Gastroesophageal sphincter (tissue), 4 donors: ENCODE measurements around the gene SLC41A2. TPM values are rescaled to one million over a fixed set of nuclear protein-coding genes. Genes with fewer than 3 reads are reported as not detected.
"Not testable (repeated sequence)": the region's sequence is repeated elsewhere in the genome, so short reads cannot be mapped to it uniquely, and the experiment has no call there.

Source experiments
- ATAC-seq: fragments of 150-250 bp; one replicate; pipeline ENCODE4 v1.9.1; 2016; ENCODE audit warnings: mild to moderate bottlenecking, moderate library complexity
- H3K27ac ChIP-seq, 4 donors: fragments of 200-600 bp; sonication (generic) in 3 of 4; 1 replicate in 3 of 4; 2 replicates in 1 of 4; pipeline ENCODE4 v1.5.1; 2016 to 2019
- H3K27me3 ChIP-seq: fragments of 200-600 bp; sonication (generic); one replicate; pipeline ENCODE4 v1.5.1; 2019
- H3K36me3 ChIP-seq, 2 donors: fragments of 200-600 bp; sonication (generic); one replicate each; pipeline ENCODE4 v1.5.1; 2019; ENCODE audit warnings: control low read depth in 1 of 2
- H3K4me1 ChIP-seq, 3 donors: fragments of 200-600 bp; sonication (generic); 1 replicate in 2 of 3; 2 replicates in 1 of 3; pipeline ENCODE4 v1.5.1; 2016 to 2019; ENCODE audit warnings: control low read depth in 2 of 3
- H3K4me3 ChIP-seq, 2 donors: fragments of 200-600 bp; sonication (generic); one replicate each; pipeline ENCODE4 v1.5.1; 2019; ENCODE audit warnings: mild to moderate bottlenecking in 1 of 2, moderate library complexity in 1 of 2
- H3K9me3 ChIP-seq, 3 donors: fragments of 200-600 bp; sonication (generic); one replicate each; pipeline ENCODE4 v1.5.1; 2017 to 2019; ENCODE audit warnings: control low read depth in 2 of 3
- EP300 ChIP-seq: sonication (generic); formaldehyde crosslinking; IDR thresholded peaks from one replicate; pipeline ENCODE4 v1.6.1; 2017; ENCODE audit warnings: antibody characterized with exemption, mild to moderate bottlenecking
- POLR2A ChIP-seq, 2 donors: fragments of 450-650 bp; IDR thresholded peaks; one replicate each; pipeline ENCODE4 v1.6.1; 2017; ENCODE audit warnings: antibody characterized with exemption in 2 of 2, mild to moderate bottlenecking in 2 of 2, moderate library complexity in 1 of 2
- POLR2AphosphoS5 ChIP-seq: sonication (generic); formaldehyde crosslinking; IDR thresholded peaks from one replicate; pipeline ENCODE4 v1.6.1; 2017; ENCODE audit warnings: antibody characterized with exemption
- WGBS, 2 donors: methylation state at CpG; one replicate each; pipeline ENCODE4 v1.1.5; 2018; ENCODE audit warnings: low coverage in 1 of 2; 5-methylcytosine and 5-hydroxymethylcytosine counted together
- total RNA-seq, 4 donors: library from RNA; depleted of rRNA; stranded (reverse); fragments of >200 nt; gene quantifications; one replicate each; pipeline ENCODE4 v1.1.0, GENCODE V29; 2016
- TF ChIP-seq, protein P1 (sequence below), 4 experiments: fragments of 200-600 bp in 2 of 4; fragments of 450-650 bp in 2 of 4; sonication (generic) in 1 of 4; IDR thresholded peaks; one replicate each; pipeline ENCODE4 v1.5.1; 2017 to 2019; ENCODE audit warnings: antibody characterized with exemption in 4 of 4, mild to moderate bottlenecking in 2 of 4, moderate library complexity in 2 of 4

The SLC41A2 gene
- total RNA-seq, 4 donors from 2014 or later: 24.1 to 95.4 (median 49.4) TPM

DNA sequence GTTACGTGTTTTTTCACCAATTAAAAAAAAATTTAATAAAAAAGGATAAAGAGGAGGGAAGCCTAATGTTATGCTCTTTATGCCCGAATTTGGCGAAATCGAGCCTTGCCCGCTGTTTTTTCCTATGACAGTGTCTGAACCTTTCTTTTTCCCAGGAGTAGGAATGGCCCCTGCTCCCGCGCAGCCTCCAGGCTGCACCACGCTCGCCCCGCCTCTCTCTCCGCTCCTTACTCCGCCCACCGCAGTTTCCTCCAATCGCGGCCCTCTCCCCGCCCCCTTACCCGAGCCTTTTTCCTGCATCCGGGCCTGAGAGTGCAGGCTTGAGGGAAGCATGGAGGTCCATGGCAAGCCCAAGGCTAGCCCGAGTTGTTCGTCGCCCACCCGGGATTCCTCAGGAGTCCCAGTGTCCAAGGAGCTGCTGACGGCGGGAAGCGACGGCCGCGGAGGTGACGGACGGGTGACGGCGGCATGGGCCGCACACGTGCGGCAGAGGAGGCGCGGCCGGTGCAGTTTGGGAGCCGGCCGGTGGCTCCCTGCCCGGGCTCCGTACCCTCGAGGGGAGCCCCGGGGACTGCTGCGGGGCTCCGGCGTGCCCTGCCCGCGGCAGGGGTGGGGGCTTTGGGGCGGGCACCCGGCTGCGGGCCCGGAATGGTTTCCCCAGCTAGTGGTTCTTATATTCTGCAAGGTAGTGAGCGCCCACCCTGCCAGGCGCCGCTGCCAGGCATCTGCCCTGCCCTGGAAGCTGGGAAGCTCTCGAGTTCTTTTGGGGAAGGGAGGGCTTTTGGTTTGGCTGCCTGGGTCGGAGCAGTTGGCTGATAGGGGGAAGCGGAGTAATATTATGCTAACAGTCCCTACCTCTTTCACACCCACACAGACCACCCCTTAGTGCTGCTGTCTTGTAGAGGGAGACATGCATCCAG is 28.2 kb upstream of the SLC41A2 start, which contains the start of gene NOPCHAP1:
Gene NOPCHAP1, plus strand, starts transcription at position 295 of the 920 bp plus-strand sequence. Its CDS starts 37 bp downstream, at position 332.
- Histone ChIP-seq H3K4me1 (peaks cover 5 to 23% (median 8%) of the 10 kb centered on the region in 3 donors), H3K4me3 (peak within 1 kb of the TSS; percentile 82 to 96), H3K27me3 (no peaks in the 10 kb centered on the region), H3K36me3 (peaks cover 0 to 28% of the 10 kb centered on the region in 2 donors), H3K9me3 (no peaks in the 10 kb centered on the region), H3K27ac (peak within 1 kb of the TSS; percentile 30 to 83 (median 78))
- ATAC-seq: peak; percentile 100
- TF ChIP-seq EP300: no peak
- TF ChIP-seq POLR2A (IDR thresholded peaks at IDR 0.05): peak; percentile 30 to 45
- peak; percentile 56 for TF ChIP-seq POLR2AphosphoS5
- TF ChIP-seq, protein P1, sequence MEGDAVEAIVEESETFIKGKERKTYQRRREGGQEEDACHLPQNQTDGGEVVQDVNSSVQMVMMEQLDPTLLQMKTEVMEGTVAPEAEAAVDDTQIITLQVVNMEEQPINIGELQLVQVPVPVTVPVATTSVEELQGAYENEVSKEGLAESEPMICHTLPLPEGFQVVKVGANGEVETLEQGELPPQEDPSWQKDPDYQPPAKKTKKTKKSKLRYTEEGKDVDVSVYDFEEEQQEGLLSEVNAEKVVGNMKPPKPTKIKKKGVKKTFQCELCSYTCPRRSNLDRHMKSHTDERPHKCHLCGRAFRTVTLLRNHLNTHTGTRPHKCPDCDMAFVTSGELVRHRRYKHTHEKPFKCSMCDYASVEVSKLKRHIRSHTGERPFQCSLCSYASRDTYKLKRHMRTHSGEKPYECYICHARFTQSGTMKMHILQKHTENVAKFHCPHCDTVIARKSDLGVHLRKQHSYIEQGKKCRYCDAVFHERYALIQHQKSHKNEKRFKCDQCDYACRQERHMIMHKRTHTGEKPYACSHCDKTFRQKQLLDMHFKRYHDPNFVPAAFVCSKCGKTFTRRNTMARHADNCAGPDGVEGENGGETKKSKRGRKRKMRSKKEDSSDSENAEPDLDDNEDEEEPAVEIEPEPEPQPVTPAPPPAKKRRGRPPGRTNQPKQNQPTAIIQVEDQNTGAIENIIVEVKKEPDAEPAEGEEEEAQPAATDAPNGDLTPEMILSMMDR (IDR thresholded peaks at IDR 0.05): peak in 1 of 4 experiments; percentile 11
- 0 to 2% methylated on average over 15 to 20 of the region's 59 CpGs for WGBS, 2 donors

DNA sequence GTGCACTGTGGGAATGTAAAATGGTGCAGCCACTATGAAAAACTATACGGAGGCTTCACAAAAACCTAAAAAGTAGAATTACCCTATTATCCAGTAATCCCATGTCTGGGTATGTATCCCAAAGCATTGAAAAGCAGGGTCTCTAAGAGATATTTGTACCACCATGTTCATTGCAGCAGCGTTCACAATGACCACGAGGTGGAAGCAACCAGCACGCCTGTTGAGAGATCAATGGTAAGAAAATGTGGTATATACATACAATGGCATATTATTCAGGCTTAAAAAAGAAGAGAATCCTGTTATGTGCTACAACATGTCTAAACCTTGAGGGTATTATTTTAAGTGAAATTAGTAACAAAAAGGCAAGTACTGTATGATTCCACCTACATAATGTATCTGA is 27.1 kb upstream of the SLC41A2 start:
- Histone ChIP-seq H3K27me3 (no peaks in the 10 kb centered on the region), H3K27ac (no peak overlapping the region), H3K9me3 (no peaks in the 10 kb centered on the region), H3K4me1 (peaks cover 5 to 23% (median 8%) of the 10 kb centered on the region in 3 donors), H3K4me3 (no peak overlapping the region), H3K36me3 (peaks cover 0 to 17% of the 10 kb centered on the region in 2 donors)
- 86 to 92% methylated on average over 4 of the region's 4 CpGs for WGBS, 2 donors
- TF ChIP-seq, protein P1 (IDR thresholded peaks at IDR 0.05): no peak
- TF ChIP-seq POLR2AphosphoS5 (no peak), EP300 (no peak), POLR2A (IDR thresholded peaks at IDR 0.05) (no peak)
- no peak for ATAC-seq

DNA sequence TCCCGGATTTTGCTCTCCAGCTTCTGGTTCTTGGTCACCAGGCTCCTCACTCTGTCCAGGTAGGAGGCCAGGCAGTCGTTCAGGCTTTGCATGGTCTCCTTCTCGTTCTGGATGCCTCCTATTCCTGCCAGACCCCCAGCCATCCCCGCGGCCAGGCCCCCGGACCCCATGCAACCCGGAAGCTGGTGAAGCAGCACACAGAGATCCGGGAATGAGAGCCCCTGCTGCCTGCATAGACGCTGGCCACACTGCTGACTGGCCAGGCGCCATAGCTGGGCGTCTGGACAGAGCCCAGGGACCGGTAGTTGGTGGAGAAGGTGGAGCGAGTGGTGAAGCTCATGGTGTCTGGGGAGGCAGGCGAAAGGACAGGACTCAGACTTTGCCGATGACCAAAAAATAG is 19.6 kb upstream of the SLC41A2 start:
- H3K36me3 ChIP-seq, ATAC-seq, H3K4me3 ChIP-seq, H3K4me1 ChIP-seq, H3K27me3 ChIP-seq, H3K9me3 ChIP-seq, H3K27ac ChIP-seq: not testable (repeated sequence)
- WGBS, 2 donors: no CpG with 5 or more reads among the region's 15 CpGs

DNA sequence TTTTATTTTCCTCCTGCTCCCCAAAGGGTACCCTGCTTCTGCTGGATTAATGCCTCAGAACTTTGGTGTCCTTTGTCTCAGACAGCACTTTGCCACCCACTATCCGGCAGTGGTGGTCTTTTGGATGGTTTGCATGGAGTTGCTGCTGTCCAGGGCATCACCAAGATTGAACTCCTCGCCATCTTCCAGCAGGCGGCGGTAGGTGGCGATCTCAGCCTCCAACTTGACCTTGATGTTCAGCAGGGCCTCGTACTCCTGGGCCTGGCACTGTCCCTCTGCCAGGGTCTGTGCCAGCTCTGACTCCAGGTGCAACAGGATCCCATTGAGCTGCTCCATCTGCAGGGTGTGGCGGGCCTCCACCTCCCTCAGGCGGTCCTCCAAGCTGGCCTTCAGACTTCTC is 18.6 kb upstream of the SLC41A2 start:
- Histone ChIP-seq H3K27me3 (no peaks in the 10 kb centered on the region), H3K4me3 (no peak overlapping the region), H3K4me1 (no peaks in the 10 kb centered on the region), H3K27ac (no peak overlapping the region), H3K9me3 (no peaks in the 10 kb centered on the region), H3K36me3 (no peaks in the 10 kb centered on the region)
- TF ChIP-seq POLR2AphosphoS5: no peak
- 83% methylated on average over 1 of the region's 8 CpGs; no CpG with 5 or more reads in 1 of the 2 donors for WGBS, 2 donors
- ATAC-seq: no peak

DNA sequence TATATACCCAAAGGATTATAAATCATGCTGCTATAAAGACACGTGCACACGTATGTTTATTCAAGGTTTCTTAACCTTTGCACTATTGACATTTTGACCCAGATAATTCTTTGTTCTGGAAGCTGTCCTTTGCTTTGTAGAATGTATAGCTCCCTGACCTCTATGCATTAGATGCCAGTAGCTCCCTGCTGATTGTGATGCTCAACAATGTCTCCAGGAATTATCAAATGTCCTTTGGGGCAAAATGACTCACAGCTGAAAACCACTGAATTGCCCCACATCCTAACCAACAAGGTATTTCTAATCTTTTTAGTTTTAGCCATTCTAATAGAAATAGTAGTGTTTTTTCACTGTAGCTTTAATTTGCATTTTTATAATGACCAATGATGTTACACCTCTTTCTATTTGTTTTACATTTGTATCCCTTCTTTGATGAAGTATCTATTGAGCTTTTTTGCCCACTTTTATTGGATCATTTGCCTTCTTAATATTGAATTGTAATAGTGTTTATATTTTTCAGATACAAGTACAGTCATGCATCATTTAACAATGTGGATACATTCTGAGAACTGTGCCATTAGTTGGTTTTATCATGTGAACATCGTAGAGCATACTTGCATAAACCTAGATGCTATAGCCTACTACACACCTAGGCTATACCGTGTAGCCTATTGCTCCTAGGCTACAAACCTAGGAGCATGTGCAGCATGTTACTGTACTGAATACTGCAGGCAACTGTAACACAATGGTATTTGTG is 17.7 kb upstream of the SLC41A2 start:
- ATAC-seq: no peak
- H3K36me3 ChIP-seq: no peaks in the 10 kb centered on the region
- H3K4me1 ChIP-seq: no peaks in the 10 kb centered on the region
- no peak overlapping the region for H3K27ac ChIP-seq
- no peaks in the 10 kb centered on the region for H3K9me3 ChIP-seq
- WGBS, 2 donors: 80% methylated on average over 1 of the region's 4 CpGs; no CpG with 5 or more reads in 1 of the 2 donors
- H3K4me3 ChIP-seq: no peak overlapping the region
- TF ChIP-seq EP300 (no peak), POLR2AphosphoS5 (no peak), POLR2A (IDR thresholded peaks at IDR 0.05) (no peak)
- TF ChIP-seq, protein P1 (IDR thresholded peaks at IDR 0.05): no peak
- no peaks in the 10 kb centered on the region for H3K27me3 ChIP-seq
